Left lung (tissue), 10 donors: Measurements from ENCODE around the gene HES4. TPM values are rescaled to one million over a fixed set of nuclear protein-coding genes. Genes with fewer than 3 reads are reported as not detected.

Experiments
- ATAC-seq: fragments of 200-7000 bp; cut with Tn5 transposase; one replicate; pipeline ENCODE4 v1.9.1; 2020; ENCODE audit warnings: moderate library complexity
- DNase-seq, 4 donors: peaks; one replicate each; pipeline ENCODE4 v3.0.0-alpha.2; 2013 to 2020
- H3K27ac ChIP-seq, 2 donors: fragments of 200-600 bp; sonication (generic) in 1 of 2; one replicate each; pipeline versions ENCODE4 v1.5.0 to v1.8.0; 2020 to 2021
- H3K27me3 ChIP-seq, 2 donors: fragments of 200-600 bp; sonication (generic) in 1 of 2; one replicate each; pipeline versions ENCODE4 v1.5.0 to v1.8.0; 2020 to 2021
- H3K36me3 ChIP-seq, 2 donors: fragments of 200-600 bp; sonication (generic) in 1 of 2; one replicate each; pipeline versions ENCODE4 v1.5.0 to v1.8.0; 2020 to 2021
- H3K4me1 ChIP-seq, 2 donors: fragments of 200-600 bp; one replicate each; pipeline ENCODE4 v1.8.0; 2021
- H3K4me3 ChIP-seq, 2 donors: fragments of 200-600 bp; sonication (generic) in 1 of 2; one replicate each; pipeline versions ENCODE4 v1.5.0 to v1.8.0; 2020 to 2021; ENCODE audit warnings: mild to moderate bottlenecking in 1 of 2
- H3K9me3 ChIP-seq, 2 donors: fragments of 200-600 bp; sonication (generic) in 1 of 2; one replicate each; pipeline versions ENCODE4 v1.5.0 to v1.8.0; 2020 to 2021
- intact Hi-C, 2 donors: fragments of 100-400 bp; cut with DNase I; formaldehyde crosslinking; loops; one replicate each; pipeline versions ENCODE4 v1.11.2 to v1.14.2; 2022
- polyA plus RNA-seq, 6 donors: library from polyadenylated mRNA; unstranded; fragments of 120-200 nt; gene quantifications; one replicate each; pipeline ENCODE4 v1.2.1, GENCODE V29; 2013; ENCODE audit not compliant: insufficient read length in 6 of 6
- total RNA-seq, 2 donors: library from RNA; stranded (reverse); fragmentation: NEBNext Ultra II Directional; extraction: Animal tissue kit (Norgen Biotek cat#: 25700); gene quantifications; one replicate each; pipeline ENCODE4 v1.2.1, GENCODE V29; 2021
- TF ChIP-seq, protein P1 (sequence below), 2 donors: fragments of 200-600 bp; sonication (generic) in 1 of 2; IDR thresholded peaks; one replicate each; pipeline versions ENCODE4 v1.5.0 to v1.8.0; 2021; ENCODE audit warnings: antibody characterized with exemption in 2 of 2
- donor health status: DM: no; HTN: yes; CAD: no.
- donor health status: DM: no; HTN: no; CAD: no.

The HES4 gene
- total and polyA plus RNA-seq, 8 donors, result 4.4 to 37.5 (median 10.2) TPM

DNA sequence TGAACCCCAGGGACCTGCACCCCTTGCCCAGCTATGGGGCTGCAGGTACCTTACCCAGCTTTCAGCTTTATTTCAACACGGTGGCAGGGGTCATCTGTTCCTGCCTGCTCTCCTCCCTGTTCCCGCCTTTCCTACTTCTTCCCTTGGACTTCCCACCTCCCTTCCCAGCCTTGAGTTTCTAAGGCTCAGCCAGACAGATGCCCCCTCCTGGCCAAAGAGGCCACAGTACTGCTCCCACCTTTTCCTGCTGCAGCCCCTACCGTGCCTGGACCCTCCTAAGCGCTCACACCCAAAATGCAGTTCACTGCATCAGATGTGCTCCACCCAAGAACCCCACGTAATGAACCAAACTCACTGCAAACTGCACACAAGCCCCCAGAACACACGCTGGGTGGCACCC lies 48.5 kb downstream of the HES4 start:
- TF ChIP-seq, protein P1, sequence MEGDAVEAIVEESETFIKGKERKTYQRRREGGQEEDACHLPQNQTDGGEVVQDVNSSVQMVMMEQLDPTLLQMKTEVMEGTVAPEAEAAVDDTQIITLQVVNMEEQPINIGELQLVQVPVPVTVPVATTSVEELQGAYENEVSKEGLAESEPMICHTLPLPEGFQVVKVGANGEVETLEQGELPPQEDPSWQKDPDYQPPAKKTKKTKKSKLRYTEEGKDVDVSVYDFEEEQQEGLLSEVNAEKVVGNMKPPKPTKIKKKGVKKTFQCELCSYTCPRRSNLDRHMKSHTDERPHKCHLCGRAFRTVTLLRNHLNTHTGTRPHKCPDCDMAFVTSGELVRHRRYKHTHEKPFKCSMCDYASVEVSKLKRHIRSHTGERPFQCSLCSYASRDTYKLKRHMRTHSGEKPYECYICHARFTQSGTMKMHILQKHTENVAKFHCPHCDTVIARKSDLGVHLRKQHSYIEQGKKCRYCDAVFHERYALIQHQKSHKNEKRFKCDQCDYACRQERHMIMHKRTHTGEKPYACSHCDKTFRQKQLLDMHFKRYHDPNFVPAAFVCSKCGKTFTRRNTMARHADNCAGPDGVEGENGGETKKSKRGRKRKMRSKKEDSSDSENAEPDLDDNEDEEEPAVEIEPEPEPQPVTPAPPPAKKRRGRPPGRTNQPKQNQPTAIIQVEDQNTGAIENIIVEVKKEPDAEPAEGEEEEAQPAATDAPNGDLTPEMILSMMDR (IDR thresholded peaks at IDR 0.05), result no peak
- Histone ChIP-seq H3K4me3 (no peak overlapping the region), H3K27me3 (no peaks in the 10 kb centered on the region), H3K4me1 (no peaks in the 10 kb centered on the region), H3K9me3 (no peaks in the 10 kb centered on the region), H3K27ac (no peak overlapping the region), H3K36me3 (peaks cover 0 to 100% of the 10 kb centered on the region in 2 donors)
- ATAC-seq (no peak), DNase-seq (no peak)
- intact Hi-C loops, result no loop called here

DNA sequence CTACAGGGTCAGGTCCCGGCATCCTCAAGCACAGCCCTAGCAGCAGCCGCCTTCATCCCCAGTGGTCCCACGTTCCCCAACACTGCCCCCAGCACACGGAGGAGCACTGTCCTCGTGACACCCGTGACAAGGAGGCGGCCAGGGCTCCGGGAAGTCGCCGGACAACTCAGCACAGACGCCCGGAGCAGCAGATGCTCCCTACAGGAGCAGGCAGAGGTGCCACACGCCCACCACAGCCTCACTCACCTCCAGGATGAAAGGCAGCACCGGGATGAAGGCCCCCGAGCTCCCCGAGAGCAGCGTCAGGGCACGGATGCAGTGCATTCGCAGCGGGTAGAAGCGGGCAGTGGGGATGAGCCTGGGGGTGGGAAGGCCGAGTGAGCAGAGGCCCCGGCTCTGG lies 49.0 kb downstream of the HES4 start:
- TF ChIP-seq, protein P1 (IDR thresholded peaks at IDR 0.05), result no peak
- Histone ChIP-seq H3K27ac (no peak overlapping the region), H3K4me3 (no peak overlapping the region), H3K27me3 (no peaks in the 10 kb centered on the region), H3K9me3 (no peaks in the 10 kb centered on the region), H3K36me3 (peaks cover 0 to 100% of the 10 kb centered on the region in 2 donors), H3K4me1 (no peaks in the 10 kb centered on the region)
- ATAC-seq (no peak), DNase-seq (no peak)
- intact Hi-C loops, result no loop called here

DNA sequence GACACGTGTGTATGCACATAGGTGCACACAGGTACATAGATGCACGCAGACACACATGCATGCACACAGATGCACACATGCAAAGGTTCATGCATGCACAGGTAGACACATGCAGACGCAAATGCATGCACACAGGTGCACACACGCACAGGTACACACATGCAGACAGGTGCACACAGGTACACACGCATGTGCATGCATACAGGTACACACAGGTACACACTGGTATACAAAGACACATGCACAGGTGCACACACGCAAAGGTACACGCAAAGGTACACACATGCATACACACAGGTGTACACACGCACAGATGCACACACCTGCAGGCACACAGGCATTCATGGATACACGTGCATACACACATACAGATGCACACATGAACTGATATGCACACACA lies 49.6 kb downstream of the HES4 start:
- H3K36me3 ChIP-seq, result peaks cover 0 to 100% of the 10 kb centered on the region in 2 donors
- H3K27ac ChIP-seq, result no peak overlapping the region
- ATAC-seq (no peak), DNase-seq (no peak)
- no peaks in the 10 kb centered on the region for H3K9me3 ChIP-seq
- no peak overlapping the region for H3K4me3 ChIP-seq
- TF ChIP-seq, protein P1 (IDR thresholded peaks at IDR 0.05), result no peak
- H3K27me3 ChIP-seq, result no peaks in the 10 kb centered on the region
- no peaks in the 10 kb centered on the region for H3K4me1 ChIP-seq
- intact Hi-C loops, result no loop called here

Other genes starting within 250 kb of the HES4 start
- gene SAMD11, start 76.2 kb downstream of the HES4 start, total RNA-seq, result 10 to 100 TPM in 1 of 2 donors, 1 to 10 TPM in 1; 7.1 to 49.7 TPM
- 10 to 100 TPM; 24.6 to 61.5 (median 28.0) TPM for gene SAMD11, start 76.2 kb downstream of the HES4 start, polyA plus RNA-seq
- gene NOC2L, start 40.8 kb downstream of the HES4 start, total RNA-seq, result 10 to 100 TPM; 44.9 to 76.8 TPM
- gene NOC2L, start 40.8 kb downstream of the HES4 start, polyA plus RNA-seq, result 10 to 100 TPM; 49.3 to 63.0 (median 55.2) TPM
- gene KLHL17, start 39.5 kb downstream of the HES4 start, total RNA-seq, result 10 to 100 TPM; 11.8 to 17.9 TPM
- gene KLHL17, start 39.5 kb downstream of the HES4 start, polyA plus RNA-seq, result 10 to 100 TPM in 4 of 6 donors, 1 to 10 TPM in 2; 8.3 to 16.8 (median 11.2) TPM
- gene PLEKHN1, start 33.6 kb downstream of the HES4 start, total RNA-seq, result 1 to 10 TPM; 3.8 to 5.1 TPM
- 1 to 10 TPM in 1 of 6 donors, under 1 TPM in 5; 0.11 to 1.1 (median 0.49) TPM for gene PLEKHN1, start 33.6 kb downstream of the HES4 start, polyA plus RNA-seq
- not detected for gene PERM1, start 18.0 kb downstream of the HES4 start, total RNA-seq
- under 1 TPM in 4 of 6 donors, not detected in 2; 0.27 to 0.45 (median 0.36) TPM for gene PERM1, start 18.0 kb downstream of the HES4 start, polyA plus RNA-seq
- gene ISG15, start 13.4 kb upstream of the HES4 start, total RNA-seq, result 10 to 100 TPM; 75.4 to 90.0 TPM
- 10 to 100 TPM in 5 of 6 donors, 1 to 10 TPM in 1; 8.3 to 18.5 (median 13.4) TPM for gene ISG15, start 13.4 kb upstream of the HES4 start, polyA plus RNA-seq
- gene AGRN, start 20.0 kb upstream of the HES4 start, total RNA-seq, result 100 to 1,000 TPM in 1 of 2 donors, 10 to 100 TPM in 1; 96.8 to 208 TPM
- gene AGRN, start 20.0 kb upstream of the HES4 start, polyA plus RNA-seq, result 100 to 1,000 TPM; 125 to 194 (median 149) TPM
- gene RNF223, start 74.2 kb upstream of the HES4 start, total RNA-seq, result 1 to 10 TPM; 1.2 to 1.7 TPM
- under 1 TPM; 0.13 to 0.31 (median 0.16) TPM for gene RNF223, start 74.2 kb upstream of the HES4 start, polyA plus RNA-seq
- 10 to 100 TPM in 1 of 2 donors, 1 to 10 TPM in 1; 8.0 to 14.0 TPM for gene C1orf159, start 116.0 kb upstream of the HES4 start, total RNA-seq
- 10 to 100 TPM in 3 of 6 donors, 1 to 10 TPM in 3; 7.7 to 16.0 (median 10.1) TPM for gene C1orf159, start 116.0 kb upstream of the HES4 start, polyA plus RNA-seq
- gene TTLL10, start 173.8 kb upstream of the HES4 start, total RNA-seq, result 1 to 10 TPM in 1 of 2 donors, under 1 TPM in 1; 0.17 to 4.6 TPM
- 1 to 10 TPM in 5 of 6 donors, under 1 TPM in 1; 0.63 to 3.0 (median 1.7) TPM for gene TTLL10, start 173.8 kb upstream of the HES4 start, polyA plus RNA-seq
- 1 to 10 TPM; 1.1 to 1.3 TPM for gene TNFRSF18, start 206.5 kb upstream of the HES4 start, total RNA-seq
- gene TNFRSF18, start 206.5 kb upstream of the HES4 start, polyA plus RNA-seq, result under 1 TPM; 0.38 to 0.73 (median 0.51) TPM
- gene TNFRSF4, start 214.1 kb upstream of the HES4 start, total RNA-seq, result 1 to 10 TPM; 2.8 to 3.5 TPM
- gene TNFRSF4, start 214.1 kb upstream of the HES4 start, polyA plus RNA-seq, result 1 to 10 TPM; 2.0 to 4.5 (median 2.9) TPM
- gene SDF4, start 231.9 kb upstream of the HES4 start, total RNA-seq, result 100 to 1,000 TPM; 152 to 166 TPM
- gene SDF4, start 231.9 kb upstream of the HES4 start, polyA plus RNA-seq, result 100 to 1,000 TPM in 2 of 6 donors, 10 to 100 TPM in 4; 86.7 to 124 (median 97.5) TPM
- 10 to 100 TPM; 12.6 to 25.2 TPM for gene B3GALT6, start 232.1 kb upstream of the HES4 start, total RNA-seq
- gene B3GALT6, start 232.1 kb upstream of the HES4 start, polyA plus RNA-seq, result 10 to 100 TPM; 13.2 to 21.4 (median 17.8) TPM
- gene C1QTNF12, start 246.6 kb upstream of the HES4 start, total RNA-seq, result 1 to 10 TPM; 1.2 to 2.2 TPM
- gene C1QTNF12, start 246.6 kb upstream of the HES4 start, polyA plus RNA-seq, result 1 to 10 TPM in 2 of 6 donors, under 1 TPM in 4; 0.52 to 1.4 (median 0.78) TPM